ENCODE measurements around the gene PIPOX.

DNA sequence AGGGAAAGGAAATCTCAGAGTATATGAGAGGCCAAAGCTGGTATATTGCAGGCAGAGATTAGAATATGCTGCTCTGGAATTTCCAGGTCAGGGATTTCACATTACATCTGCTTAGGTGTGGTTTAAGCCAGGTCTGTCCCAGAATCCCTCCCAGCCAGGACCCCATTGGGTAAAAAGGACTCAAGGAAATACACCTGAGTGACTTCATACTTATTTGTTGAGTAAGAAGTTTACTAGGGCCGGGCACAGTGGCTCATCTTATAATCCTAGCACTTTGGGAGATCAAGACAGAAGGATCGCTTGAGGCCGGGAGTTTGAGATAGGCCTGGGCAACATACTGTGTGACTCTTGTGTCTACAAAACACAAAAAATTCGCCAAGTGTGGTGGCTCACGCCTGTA lies 7.2 kb downstream of the PIPOX start:
- TF ChIP-seq, protein P1, sequence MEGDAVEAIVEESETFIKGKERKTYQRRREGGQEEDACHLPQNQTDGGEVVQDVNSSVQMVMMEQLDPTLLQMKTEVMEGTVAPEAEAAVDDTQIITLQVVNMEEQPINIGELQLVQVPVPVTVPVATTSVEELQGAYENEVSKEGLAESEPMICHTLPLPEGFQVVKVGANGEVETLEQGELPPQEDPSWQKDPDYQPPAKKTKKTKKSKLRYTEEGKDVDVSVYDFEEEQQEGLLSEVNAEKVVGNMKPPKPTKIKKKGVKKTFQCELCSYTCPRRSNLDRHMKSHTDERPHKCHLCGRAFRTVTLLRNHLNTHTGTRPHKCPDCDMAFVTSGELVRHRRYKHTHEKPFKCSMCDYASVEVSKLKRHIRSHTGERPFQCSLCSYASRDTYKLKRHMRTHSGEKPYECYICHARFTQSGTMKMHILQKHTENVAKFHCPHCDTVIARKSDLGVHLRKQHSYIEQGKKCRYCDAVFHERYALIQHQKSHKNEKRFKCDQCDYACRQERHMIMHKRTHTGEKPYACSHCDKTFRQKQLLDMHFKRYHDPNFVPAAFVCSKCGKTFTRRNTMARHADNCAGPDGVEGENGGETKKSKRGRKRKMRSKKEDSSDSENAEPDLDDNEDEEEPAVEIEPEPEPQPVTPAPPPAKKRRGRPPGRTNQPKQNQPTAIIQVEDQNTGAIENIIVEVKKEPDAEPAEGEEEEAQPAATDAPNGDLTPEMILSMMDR (IDR thresholded peaks at IDR 0.05; ENCODE audit: low read depth, low read length, poor library complexity, severe bottlenecking), result no peak
- no peak for TF ChIP-seq EZH2phosphoT487 (IDR thresholded peaks at IDR 0.05; ENCODE audit: borderline replicate concordance, low read length)

Data from DOHH2 (cell line).